ENCODE data around the gene ZNF337. TPM values are rescaled to one million over a fixed set of nuclear protein-coding genes. Genes with fewer than 3 reads are reported as not detected.
A peak's percentile ranks its signal among the peaks of the same experiment; 100 is the strongest.

The ZNF337 gene
- total and polyA plus RNA-seq, 7 experiments from 2014 or later: 9.2 to 39.8 (median 21.2) TPM

DNA sequence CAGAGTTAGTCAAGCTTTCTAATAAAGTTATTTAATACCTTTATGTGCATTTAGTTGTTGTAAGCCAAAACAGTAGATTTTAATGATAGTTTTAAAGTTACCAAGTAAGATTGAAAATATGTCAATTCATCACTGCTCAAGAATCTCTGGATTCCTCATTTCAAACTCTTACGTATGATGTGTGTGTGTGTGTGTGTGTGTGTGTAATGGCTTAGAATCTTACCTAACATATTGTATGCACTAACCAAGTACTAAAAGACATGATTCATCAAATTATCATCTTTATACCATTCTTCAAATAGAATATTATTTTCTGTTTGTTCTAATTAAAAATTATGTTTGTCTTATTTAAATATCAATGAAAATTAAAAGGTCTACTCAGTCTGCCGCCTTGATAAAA, 41.5 kb upstream of the ZNF337 start:
- ATAC-seq (no peak), DNase-seq (no peak)
- Mint-ChIP-seq H3K4me3 (no peak overlapping the region), H3K27me3 (no peaks in the 10 kb centered on the region), H3K4me1 (peaks cover 10 to 17% (median 16%) of the 10 kb centered on the region in 7 donors), H3K36me3 (peaks cover 0 to 11% (median 6%) of the 10 kb centered on the region in 5 donors), H3K9me3 (peaks cover 0 to 2% (median 0%) of the 10 kb centered on the region in 11 donors), H3K27ac (no peak overlapping the region)
- no peak overlapping the region for H3K27ac ChIP-seq (ENCODE audit: low read depth, low read length)
- H3K9me3 ChIP-seq (ENCODE audit: control insufficient read depth in 2 of 3, low read length in 3 of 3): no peaks in the 10 kb centered on the region
- H3K36me3 ChIP-seq (ENCODE audit: control insufficient read depth in 2 of 3, insufficient read depth in 3 of 3, low read length in 3 of 3): no peaks in the 10 kb centered on the region
- peaks cover 10 to 12% of the 10 kb centered on the region in 2 donors for H3K4me1 ChIP-seq (ENCODE audit: control insufficient read depth in 2 of 2, insufficient read depth in 2 of 2, low read length in 2 of 2)
- ChIA-PET POLR2A (no interaction called here), CTCF (no interaction called here)
- H3K4me3 ChIP-seq (ENCODE audit: low read length): no peak overlapping the region
- intact Hi-C loops (cut with micrococcal nuclease): no loop called here
- no peaks in the 10 kb centered on the region for H3K27me3 ChIP-seq (ENCODE audit: control insufficient read depth in 2 of 2, insufficient read depth in 2 of 2, low read length in 2 of 2)

DNA sequence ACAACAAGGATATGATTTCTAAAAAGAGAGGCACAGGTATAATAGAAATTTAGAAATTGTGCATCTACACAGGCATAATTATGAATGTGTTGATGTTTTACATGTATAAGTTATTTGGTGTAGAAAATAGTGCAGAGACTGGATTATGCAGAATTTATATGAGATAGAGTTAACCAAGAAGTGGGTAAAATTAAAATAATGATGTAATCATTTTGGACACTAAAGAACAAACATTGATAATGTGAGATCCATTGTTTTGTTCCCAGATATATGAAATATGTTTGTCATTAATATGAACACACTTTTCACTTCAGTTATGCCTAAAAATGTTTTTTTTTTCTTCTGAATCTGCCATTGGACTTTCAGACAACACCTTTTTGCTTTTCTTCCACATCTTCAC, 37.2 kb upstream of the ZNF337 start:
- H3K4me3 ChIP-seq (ENCODE audit: low read length): no peak overlapping the region
- H3K27ac Mint-ChIP-seq: no peak overlapping the region
- H3K36me3 ChIP-seq (ENCODE audit: control insufficient read depth in 2 of 3, insufficient read depth in 3 of 3, low read length in 3 of 3): no peaks in the 10 kb centered on the region
- no peaks in the 10 kb centered on the region for H3K4me1 ChIP-seq (ENCODE audit: control insufficient read depth in 2 of 2, insufficient read depth in 2 of 2, low read length in 2 of 2)
- H3K36me3 Mint-ChIP-seq: peaks cover 0 to 9% (median 6%) of the 10 kb centered on the region in 5 donors
- H3K27me3 ChIP-seq (ENCODE audit: control insufficient read depth in 2 of 2, insufficient read depth in 2 of 2, low read length in 2 of 2): no peaks in the 10 kb centered on the region
- DNase-seq (no peak), ATAC-seq (no peak)
- H3K4me3 Mint-ChIP-seq: no peak overlapping the region
- intact Hi-C loops (cut with micrococcal nuclease): no loop called here
- ChIA-PET POLR2A (no interaction called here), CTCF (interaction anchor here (0.7 kb wide), 1 partner anchor 1783 kb away, joined by 3 read pairs; no protein-coding TSS in a partner anchor)
- H3K9me3 ChIP-seq (ENCODE audit: control insufficient read depth in 2 of 3, low read length in 3 of 3): no peaks in the 10 kb centered on the region
- H3K27me3 Mint-ChIP-seq: no peaks in the 10 kb centered on the region
- peaks cover 0 to 2% (median 0%) of the 10 kb centered on the region in 11 donors for H3K9me3 Mint-ChIP-seq
- no peak overlapping the region for H3K27ac ChIP-seq (ENCODE audit: low read depth, low read length)
- peaks cover 0 to under 1% (median 0%) of the 10 kb centered on the region in 7 donors for H3K4me1 Mint-ChIP-seq

DNA sequence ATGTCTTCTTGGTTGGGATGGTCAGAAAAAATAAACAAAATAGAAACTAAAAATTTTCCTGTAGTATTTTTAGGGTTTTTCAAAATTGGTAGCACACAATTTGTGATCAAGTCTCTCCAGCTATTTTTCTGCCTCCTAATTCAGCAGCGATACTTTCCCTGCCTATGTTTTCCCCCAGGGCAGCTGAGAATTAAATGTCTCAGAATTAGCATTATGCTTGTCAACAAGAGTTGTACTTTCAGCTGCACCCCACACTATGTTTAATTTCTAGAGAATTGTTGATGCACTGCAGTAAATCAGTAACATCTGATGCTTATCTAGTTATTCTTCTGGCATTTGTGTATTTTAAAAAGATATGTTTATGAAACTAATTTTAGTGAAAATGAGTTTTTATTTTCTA, 34.2 kb upstream of the ZNF337 start:
- CTCF ChIA-PET: no interaction called here
- no peak overlapping the region for H3K27ac Mint-ChIP-seq
- no peak overlapping the region for H3K4me3 Mint-ChIP-seq
- Histone ChIP-seq H3K9me3 (ENCODE audit: control insufficient read depth in 2 of 3, low read length in 3 of 3) (peaks cover 0 to 11% (median 10%) of the 10 kb centered on the region in 3 experiments), H3K4me3 (ENCODE audit: low read length) (no peak overlapping the region), H3K4me1 (ENCODE audit: control insufficient read depth in 2 of 2, insufficient read depth in 2 of 2, low read length in 2 of 2) (no peaks in the 10 kb centered on the region), H3K27ac (ENCODE audit: low read depth, low read length) (no peak overlapping the region), H3K27me3 (ENCODE audit: control insufficient read depth in 2 of 2, insufficient read depth in 2 of 2, low read length in 2 of 2) (no peaks in the 10 kb centered on the region), H3K36me3 (ENCODE audit: control insufficient read depth in 2 of 3, insufficient read depth in 3 of 3, low read length in 3 of 3) (no peaks in the 10 kb centered on the region)
- H3K27me3 Mint-ChIP-seq: no peaks in the 10 kb centered on the region
- peaks cover 0 to 9% (median 3%) of the 10 kb centered on the region in 7 donors for H3K4me1 Mint-ChIP-seq
- intact Hi-C loops (cut with micrococcal nuclease): no loop called here
- POLR2A ChIA-PET: no interaction called here
- no peak for ATAC-seq
- H3K36me3 Mint-ChIP-seq: peaks cover 15 to 24% (median 21%) of the 10 kb centered on the region in 5 donors
- DNase-seq: no peak
- peaks cover 0 to 20% (median 16%) of the 10 kb centered on the region in 11 donors for H3K9me3 Mint-ChIP-seq

DNA sequence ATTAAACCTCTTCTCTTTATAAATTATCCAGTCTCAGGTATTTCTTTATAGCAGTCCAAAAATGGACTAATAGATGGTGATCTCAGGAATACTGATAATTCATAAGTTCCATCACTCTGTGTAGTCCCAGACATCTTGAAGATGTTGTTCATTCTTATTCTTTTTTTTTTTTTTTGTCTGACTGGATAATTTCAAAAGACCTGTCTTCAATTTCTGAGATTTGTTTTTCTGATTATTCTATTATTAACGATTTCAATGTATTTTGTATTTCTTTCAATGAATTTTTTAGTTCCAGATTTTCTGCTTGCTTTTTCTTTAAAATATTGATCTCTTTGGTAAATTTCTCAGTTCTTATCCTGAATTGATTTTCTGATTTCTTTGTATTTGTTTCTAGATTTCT, 29.7 kb upstream of the ZNF337 start:
- H3K9me3 Mint-ChIP-seq: peaks cover 3 to 65% (median 40%) of the 10 kb centered on the region in 11 donors
- ChIA-PET CTCF (no interaction called here), POLR2A (no interaction called here)
- peak overlapping the region in 2 of 9 donors; percentile 19 to 66 for H3K27ac Mint-ChIP-seq
- Histone ChIP-seq H3K27ac (ENCODE audit: low read depth, low read length) (no peak overlapping the region), H3K36me3 (ENCODE audit: control insufficient read depth in 2 of 3, insufficient read depth in 3 of 3, low read length in 3 of 3) (no peaks in the 10 kb centered on the region), H3K9me3 (ENCODE audit: control insufficient read depth in 2 of 3, low read length in 3 of 3) (peaks cover 0 to 15% (median 15%) of the 10 kb centered on the region in 3 experiments), H3K4me3 (ENCODE audit: low read length) (no peak overlapping the region), H3K4me1 (ENCODE audit: control insufficient read depth in 2 of 2, insufficient read depth in 2 of 2, low read length in 2 of 2) (no peaks in the 10 kb centered on the region), H3K27me3 (ENCODE audit: control insufficient read depth in 2 of 2, insufficient read depth in 2 of 2, low read length in 2 of 2) (no peaks in the 10 kb centered on the region)
- intact Hi-C loops (cut with micrococcal nuclease): no loop called here
- DNase-seq (no peak), ATAC-seq (no peak)
- peak overlapping the region in 2 of 10 donors; percentile 19 to 47 for H3K4me3 Mint-ChIP-seq
- H3K4me1 Mint-ChIP-seq: peaks cover 0 to 17% (median 9%) of the 10 kb centered on the region in 7 donors
- no peaks in the 10 kb centered on the region for H3K27me3 Mint-ChIP-seq
- peaks cover 26 to 63% (median 48%) of the 10 kb centered on the region in 5 donors for H3K36me3 Mint-ChIP-seq

DNA sequence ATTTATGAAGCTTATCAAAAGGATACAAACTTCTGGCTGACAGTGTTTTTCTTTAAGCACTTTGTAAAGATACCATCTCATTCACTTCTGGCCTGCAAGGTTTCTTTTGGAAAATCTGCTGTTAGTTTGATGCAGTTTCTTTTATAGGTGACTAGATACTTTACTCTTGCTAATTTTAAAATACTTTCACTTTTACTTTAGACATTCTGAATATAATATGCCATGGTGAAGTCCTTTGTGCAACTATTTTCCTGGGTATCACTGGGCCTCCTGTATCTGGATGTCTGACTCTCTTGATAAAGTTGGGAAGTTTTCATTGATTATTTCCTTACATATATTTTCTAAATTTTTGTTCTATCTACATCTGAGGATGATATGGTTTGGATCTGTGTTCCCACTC, 29.0 kb upstream of the ZNF337 start:
- Histone ChIP-seq H3K4me1 (ENCODE audit: control insufficient read depth in 2 of 2, insufficient read depth in 2 of 2, low read length in 2 of 2) (no peaks in the 10 kb centered on the region), H3K9me3 (ENCODE audit: control insufficient read depth in 2 of 3, low read length in 3 of 3) (peaks cover 0 to 15% (median 15%) of the 10 kb centered on the region in 3 experiments), H3K27ac (ENCODE audit: low read depth, low read length) (no peak overlapping the region), H3K27me3 (ENCODE audit: control insufficient read depth in 2 of 2, insufficient read depth in 2 of 2, low read length in 2 of 2) (no peaks in the 10 kb centered on the region), H3K36me3 (ENCODE audit: control insufficient read depth in 2 of 3, insufficient read depth in 3 of 3, low read length in 3 of 3) (no peaks in the 10 kb centered on the region), H3K4me3 (ENCODE audit: low read length) (no peak overlapping the region)
- Mint-ChIP-seq H3K9me3 (peaks cover 3 to 72% (median 45%) of the 10 kb centered on the region in 11 donors), H3K36me3 (peaks cover 26 to 69% (median 53%) of the 10 kb centered on the region in 5 donors), H3K4me3 (peak overlapping the region in 6 of 10 donors; percentile 19 to 53 (median 48)), H3K4me1 (peaks cover 0 to 24% (median 9%) of the 10 kb centered on the region in 7 donors), H3K27ac (peak overlapping the region in 4 of 9 donors; percentile 19 to 66 (median 62)), H3K27me3 (no peaks in the 10 kb centered on the region)
- CTCF ChIA-PET: no interaction called here
- ATAC-seq (no peak), DNase-seq (no peak)
- intact Hi-C loops (cut with micrococcal nuclease): no loop called here
- POLR2A ChIA-PET: no interaction called here

DNA sequence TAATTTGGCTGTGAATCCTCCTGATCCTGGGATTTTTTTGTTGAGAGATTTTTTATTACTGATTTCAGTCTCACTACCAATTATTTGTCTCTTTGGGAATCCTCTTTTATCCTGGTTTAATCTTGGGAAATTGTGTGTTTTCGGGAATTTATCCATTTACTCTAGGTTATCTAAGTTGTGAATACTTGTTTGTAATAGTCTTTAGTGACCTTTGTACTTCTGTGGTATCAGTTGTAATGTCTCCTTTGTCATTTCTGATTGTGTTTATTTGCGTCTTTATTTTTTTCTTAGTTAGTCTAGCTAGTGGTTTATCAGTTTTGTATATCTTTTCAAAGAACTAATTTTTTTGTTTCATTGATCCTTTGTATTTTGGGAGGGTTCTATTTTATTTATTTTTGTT, 27.3 kb upstream of the ZNF337 start:
- Mint-ChIP-seq H3K27me3 (no peaks in the 10 kb centered on the region), H3K4me1 (peaks cover 2 to 40% (median 20%) of the 10 kb centered on the region in 7 donors), H3K9me3 (peaks cover 3 to 89% (median 45%) of the 10 kb centered on the region in 11 donors), H3K27ac (no peak overlapping the region), H3K4me3 (no peak overlapping the region), H3K36me3 (peaks cover 26 to 79% (median 53%) of the 10 kb centered on the region in 5 donors)
- ATAC-seq (no peak), DNase-seq (no peak)
- CTCF ChIA-PET: no interaction called here
- Histone ChIP-seq H3K9me3 (ENCODE audit: control insufficient read depth in 2 of 3, low read length in 3 of 3) (peaks cover 0 to 15% (median 15%) of the 10 kb centered on the region in 3 experiments), H3K4me1 (ENCODE audit: control insufficient read depth in 2 of 2, insufficient read depth in 2 of 2, low read length in 2 of 2) (peaks cover 3 to 14% of the 10 kb centered on the region in 2 donors), H3K36me3 (ENCODE audit: control insufficient read depth in 2 of 3, insufficient read depth in 3 of 3, low read length in 3 of 3) (no peaks in the 10 kb centered on the region), H3K27me3 (ENCODE audit: control insufficient read depth in 2 of 2, insufficient read depth in 2 of 2, low read length in 2 of 2) (no peaks in the 10 kb centered on the region), H3K4me3 (ENCODE audit: low read length) (no peak overlapping the region), H3K27ac (ENCODE audit: low read depth, low read length) (no peak overlapping the region)
- intact Hi-C loops (cut with micrococcal nuclease): no loop called here
- POLR2A ChIA-PET: no interaction called here

DNA sequence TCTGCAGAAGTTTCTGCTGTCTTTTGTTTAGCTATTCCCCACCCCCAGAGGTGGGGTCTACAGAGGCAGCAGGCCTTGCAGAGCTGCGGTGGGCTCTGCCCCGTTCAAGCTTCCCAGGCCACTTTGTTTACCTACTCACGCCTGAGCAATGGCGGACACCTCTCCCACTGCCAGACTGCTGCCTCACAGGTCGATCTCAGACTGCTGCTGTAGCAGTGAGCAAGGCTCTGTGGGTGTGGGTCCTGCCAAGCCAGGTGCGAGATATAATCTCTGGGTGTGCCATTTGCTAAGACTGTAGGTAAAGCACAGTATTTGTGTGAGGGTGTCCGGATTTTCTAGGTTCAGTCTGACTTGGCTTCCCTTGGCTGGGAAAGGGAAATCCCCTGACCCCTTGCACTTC, 23.6 kb upstream of the ZNF337 start:
- H3K4me3 ChIP-seq (ENCODE audit: low read length): no peak overlapping the region
- H3K9me3 ChIP-seq (ENCODE audit: control insufficient read depth in 2 of 3, low read length in 3 of 3): peaks cover 0 to 4% (median 0%) of the 10 kb centered on the region in 3 experiments
- DNase-seq (no peak), ATAC-seq (no peak)
- Mint-ChIP-seq H3K4me1 (peaks cover 4 to 37% (median 22%) of the 10 kb centered on the region in 7 donors), H3K9me3 (peaks cover 7 to 87% (median 37%) of the 10 kb centered on the region in 11 donors), H3K27ac (peak overlapping the region in 4 of 9 donors; percentile 84 to 93 (median 92)), H3K36me3 (peaks cover 18 to 74% (median 52%) of the 10 kb centered on the region in 5 donors), H3K4me3 (no peak overlapping the region), H3K27me3 (no peaks in the 10 kb centered on the region)
- CTCF ChIA-PET: no interaction called here
- no peaks in the 10 kb centered on the region for H3K27me3 ChIP-seq (ENCODE audit: control insufficient read depth in 2 of 2, insufficient read depth in 2 of 2, low read length in 2 of 2)
- no peaks in the 10 kb centered on the region for H3K36me3 ChIP-seq (ENCODE audit: control insufficient read depth in 2 of 3, insufficient read depth in 3 of 3, low read length in 3 of 3)
- intact Hi-C loops (cut with micrococcal nuclease): no loop called here
- POLR2A ChIA-PET: interaction anchor here (1.0 kb wide), 1 partner anchor 13 kb away, joined by 3 read pairs; no protein-coding TSS in a partner anchor
- peaks cover 3 to 14% of the 10 kb centered on the region in 2 donors for H3K4me1 ChIP-seq (ENCODE audit: control insufficient read depth in 2 of 2, insufficient read depth in 2 of 2, low read length in 2 of 2)
- no peak overlapping the region for H3K27ac ChIP-seq (ENCODE audit: low read depth, low read length)
